Endothelial cell of umbilical vein (primary cell): ENCODE results near the gene TBC1D9. TPM values are rescaled to one million over a fixed set of nuclear protein-coding genes. Genes with fewer than 3 reads are reported as not detected.

Experiments used
- BruUV-seq: library from RNA; stranded (reverse); fragments of 400-500 nt; replicated peaks from 2 replicates; lab custom pipeline; 2021; lab: Mats Ljungman, UMichigan
- CTCF ChIA-PET: fragments of 300-600, 350-600 bp; sonication (Branson Sonifier 250); formaldehyde crosslinking; loops from one replicate; lab custom pipeline; 2021; ENCODE audit warnings: antibody characterized with exemption, inconsistent platforms; lab: Charles Lee
- POLR2A ChIA-PET: fragments of 300-600, 350-600 bp; sonication (Branson Sonifier 250); formaldehyde crosslinking; loops from one replicate; lab custom pipeline; 2021; ENCODE audit warnings: antibody characterized with exemption, inconsistent platforms; lab: Charles Lee
- DNase-seq: peaks from one replicate; pipeline ENCODE4 v3.0.0-alpha.2; 2011; ENCODE audit warnings: low read depth, low spot score
- FAIRE-seq: peaks from 2 replicates; lab custom pipeline; 2011; peaks lifted over from hg19 to GRCh38; lab: Jason Lieb, UNC
- H2AFZ ChIP-seq: 2 replicates; pipeline ENCODE4 v1.6.0; 2012; ENCODE audit warnings: low read depth, low read length, control low read depth, inconsistent platforms
- H3K27ac ChIP-seq: 2 replicates; pipeline ENCODE4 v1.5.1; 2011; ENCODE audit warnings: low read depth, mild to moderate bottlenecking, control low read depth, low read length, moderate library complexity; ENCODE audit not compliant: insufficient read depth
- H3K27me3 ChIP-seq, 2 experiments: 2 replicates each; pipeline versions ENCODE4 v1.6.0 to v1.6.1; 2011; ENCODE audit warnings: low read length in 2 of 2, mixed read lengths in 1 of 2; ENCODE audit not compliant: control insufficient read depth in 2 of 2, insufficient read depth in 2 of 2
- H3K36me3 ChIP-seq, 2 experiments: 2 replicates in 1 of 2; 3 replicates in 1 of 2; pipeline ENCODE4 v1.5.1; 2011; ENCODE audit warnings: low read length in 2 of 2, mild to moderate bottlenecking in 1 of 2, moderate library complexity in 1 of 2; ENCODE audit not compliant: control insufficient read depth in 2 of 2, insufficient read depth in 2 of 2; ENCODE audit errors: extremely low read depth in 1 of 2
- H3K4me1 ChIP-seq: 3 replicates; pipeline ENCODE4 v1.5.1; 2011; ENCODE audit warnings: mild to moderate bottlenecking, low read length; ENCODE audit not compliant: control insufficient read depth, insufficient read depth; ENCODE audit errors: extremely low read depth
- H3K4me2 ChIP-seq: 2 replicates; pipeline ENCODE4 v1.6.1; 2011; ENCODE audit warnings: low read length, control low read depth, mixed read lengths; ENCODE audit not compliant: insufficient read depth
- H3K4me3 ChIP-seq, 3 experiments: fragments of 200-600 bp in 1 of 3; sonication (generic), shearing (Covaris generic) in 1 of 3; replicated peaks in 1 of 3; 2 replicates each; pipeline ENCODE4 v1.5.1; 2011 to 2016; ENCODE audit warnings: control low read depth in 3 of 3, low read length in 3 of 3, mild to moderate bottlenecking in 2 of 3, inconsistent platforms in 1 of 3, low read depth in 1 of 3, moderate library complexity in 1 of 3; ENCODE audit not compliant: insufficient read depth in 1 of 3
- H3K79me2 ChIP-seq: 2 replicates; pipeline ENCODE4 v1.6.0; 2012; ENCODE audit warnings: low read length, inconsistent platforms; ENCODE audit not compliant: control insufficient read depth, insufficient read depth
- H3K9ac ChIP-seq: replicated peaks from 2 replicates; pipeline ENCODE3; 2011; ENCODE audit warnings: low read length, control low read depth; ENCODE audit not compliant: insufficient read depth; ENCODE audit errors: extremely low read depth
- H3K9me1 ChIP-seq: replicated peaks from 3 replicates; pipeline ENCODE4 v1.6.0; 2011; ENCODE audit warnings: mild to moderate bottlenecking, low read length; ENCODE audit not compliant: control insufficient read depth, insufficient read depth; ENCODE audit errors: extremely low read depth
- H3K9me3 ChIP-seq: replicated peaks from 2 replicates; pipeline ENCODE4 v1.5.1; 2012; ENCODE audit warnings: low read length, inconsistent platforms; ENCODE audit not compliant: control insufficient read depth, insufficient read depth
- H4K20me1 ChIP-seq: replicated peaks from 2 replicates; pipeline ENCODE3; 2011; ENCODE audit warnings: mild to moderate bottlenecking, low read length; ENCODE audit not compliant: control insufficient read depth, insufficient read depth; ENCODE audit errors: extremely low read depth
- CTCF ChIP-seq, 2 donors: IDR thresholded peaks; 1 replicate in 1 of 2; 2 replicates in 1 of 2; pipeline ENCODE4 v1.5.1; 2011; ENCODE audit warnings: low read length in 2 of 2, mild to moderate bottlenecking in 2 of 2, moderate library complexity in 2 of 2, control low read depth in 1 of 2, inconsistent platforms in 1 of 2, low read depth in 1 of 2; ENCODE audit not compliant: insufficient read depth in 1 of 2; ENCODE audit errors: extremely low read depth in 1 of 2
- EZH2 ChIP-seq: IDR thresholded peaks from 2 replicates; pipeline ENCODE4 v1.6.1; 2012; ENCODE audit warnings: borderline replicate concordance, low read depth, mild to moderate bottlenecking, moderate library complexity, low read length, inconsistent platforms; ENCODE audit not compliant: severe bottlenecking
- FOS ChIP-seq: IDR thresholded peaks from 2 replicates; pipeline ENCODE4 v1.6.1; 2011; ENCODE audit warnings: mild to moderate bottlenecking, low read length, moderate library complexity, borderline replicate concordance; ENCODE audit not compliant: insufficient read depth
- GATA2 ChIP-seq: IDR thresholded peaks from 2 replicates; pipeline ENCODE4 v1.7.0; 2011; ENCODE audit warnings: low read depth, mild to moderate bottlenecking, moderate library complexity, mixed read lengths, low read length; ENCODE audit not compliant: insufficient read length, insufficient read depth
- JUN ChIP-seq: IDR thresholded peaks from 2 replicates; pipeline ENCODE4 v1.6.1; 2011; ENCODE audit warnings: borderline replicate concordance, low read depth; ENCODE audit not compliant: insufficient read length, insufficient read depth
- MYC ChIP-seq: IDR thresholded peaks from one replicate; pipeline ENCODE4 v1.6.1; 2011; ENCODE audit warnings: mild to moderate bottlenecking, low read depth, low read length
- POLR2A ChIP-seq: IDR thresholded peaks from 2 replicates; pipeline ENCODE4 v1.6.1; 2012; ENCODE audit warnings: low read depth, mild to moderate bottlenecking, control low read depth, low read length
- POLR2AphosphoS5 ChIP-seq: IDR thresholded peaks from 2 replicates; pipeline ENCODE4 v1.6.1; 2012; ENCODE audit warnings: low read depth, mild to moderate bottlenecking, control low read depth, low read length, moderate library complexity; ENCODE audit not compliant: insufficient read depth
- dilution Hi-C: fragments of 300-500 bp; cut with MboI; formaldehyde crosslinking; loops from one replicate; pipeline ENCODE4 v1.15.0; 2019; ENCODE audit warnings: low sequenced_read_pairs; ENCODE audit not compliant: extremely low pct_ligation_motif_present
- intact Hi-C: fragments of 100-400 bp; cut with micrococcal nuclease; formaldehyde crosslinking; loops from one replicate; pipeline ENCODE4 v1.10.0; 2022
- polyA plus RNA-seq, 4 experiments: library from polyadenylated mRNA; depleted of rRNA in 3 of 4; stranded (reverse) in 3 of 4; unstranded in 1 of 4; fragments of >200 nt; gene quantifications; 2 replicates each; pipeline versions ENCODE4 v1.2.1 to v1.2.3, GENCODE V29; 2011 to 2012; ENCODE audit warnings: missing spikeins in 1 of 4
- total RNA-seq: library from RNA; stranded (reverse); gene quantifications from 2 replicates; pipeline ENCODE4 v1.2.3, GENCODE V29; 2021
- TF ChIP-seq, protein P1 (sequence below): IDR thresholded peaks from 2 replicates; pipeline ENCODE4 v1.6.1; 2011; ENCODE audit not compliant: insufficient read depth, insufficient read length

TBC1D9 gene
- total and polyA plus RNA-seq, 2 donors (not counting 3 experiments of a cell fraction or from before 2014, with no cell fraction given) = 21.7 to 45.3 TPM

- ChIA-PET CTCF (no interaction called here), POLR2A (no interaction called here)
- Histone ChIP-seq H3K9ac (no peak overlapping the region), H3K36me3 (no peaks in the 10 kb centered on the region), H3K9me1 (no peaks in the 10 kb centered on the region), H3K4me2 (no peak overlapping the region), H3K27me3 (no peaks in the 10 kb centered on the region), H4K20me1 (peaks cover 23% of the 10 kb centered on the region), H3K4me1 (peaks cover 20% of the 10 kb centered on the region), H3K4me3 (no peak overlapping the region), H3K9me3 (no peaks in the 10 kb centered on the region), H2AFZ (no peak overlapping the region), H3K79me2 (peaks cover 52% of the 10 kb centered on the region), H3K27ac (no peak overlapping the region)
- dilution Hi-C loops (no loop called here), intact Hi-C loops (no loop called here)
- no peak for TF ChIP-seq MYC
- no peak for TF ChIP-seq CTCF (IDR thresholded peaks at IDR 0.05; ENCODE audit: extremely low read depth in 1 of 2, insufficient read depth in 1 of 2, low read depth in 1 of 2, low read length in 2 of 2)
- TF ChIP-seq, protein P1, sequence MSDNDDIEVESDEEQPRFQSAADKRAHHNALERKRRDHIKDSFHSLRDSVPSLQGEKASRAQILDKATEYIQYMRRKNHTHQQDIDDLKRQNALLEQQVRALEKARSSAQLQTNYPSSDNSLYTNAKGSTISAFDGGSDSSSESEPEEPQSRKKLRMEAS = no peak
- no peak for TF ChIP-seq JUN
- no peak for TF ChIP-seq POLR2A
- TF ChIP-seq GATA2 = no peak
- TF ChIP-seq POLR2AphosphoS5 = no peak
- no peak for TF ChIP-seq EZH2
- no peak for TF ChIP-seq FOS
- no peak for DNase-seq
- FAIRE-seq = no peak
- BruUV-seq = no TSS peak
Observed at GRCh38 chr4:140744421-140744820, 11.8 kb downstream of the TBC1D9 start.
